NCI-H1105 (cell line): ENCODE results near the gene TPSB2.

Source experiments
- DNase-seq: peaks from one replicate; lab custom pipeline; 2025; lab: John Stamatoyannopoulos, UW

TPSB2 gene

GRCh38 chr16:1218930-1219611 is 10.9 kb downstream of the TPSB2 start:
- no peak for DNase-seq

DNA sequence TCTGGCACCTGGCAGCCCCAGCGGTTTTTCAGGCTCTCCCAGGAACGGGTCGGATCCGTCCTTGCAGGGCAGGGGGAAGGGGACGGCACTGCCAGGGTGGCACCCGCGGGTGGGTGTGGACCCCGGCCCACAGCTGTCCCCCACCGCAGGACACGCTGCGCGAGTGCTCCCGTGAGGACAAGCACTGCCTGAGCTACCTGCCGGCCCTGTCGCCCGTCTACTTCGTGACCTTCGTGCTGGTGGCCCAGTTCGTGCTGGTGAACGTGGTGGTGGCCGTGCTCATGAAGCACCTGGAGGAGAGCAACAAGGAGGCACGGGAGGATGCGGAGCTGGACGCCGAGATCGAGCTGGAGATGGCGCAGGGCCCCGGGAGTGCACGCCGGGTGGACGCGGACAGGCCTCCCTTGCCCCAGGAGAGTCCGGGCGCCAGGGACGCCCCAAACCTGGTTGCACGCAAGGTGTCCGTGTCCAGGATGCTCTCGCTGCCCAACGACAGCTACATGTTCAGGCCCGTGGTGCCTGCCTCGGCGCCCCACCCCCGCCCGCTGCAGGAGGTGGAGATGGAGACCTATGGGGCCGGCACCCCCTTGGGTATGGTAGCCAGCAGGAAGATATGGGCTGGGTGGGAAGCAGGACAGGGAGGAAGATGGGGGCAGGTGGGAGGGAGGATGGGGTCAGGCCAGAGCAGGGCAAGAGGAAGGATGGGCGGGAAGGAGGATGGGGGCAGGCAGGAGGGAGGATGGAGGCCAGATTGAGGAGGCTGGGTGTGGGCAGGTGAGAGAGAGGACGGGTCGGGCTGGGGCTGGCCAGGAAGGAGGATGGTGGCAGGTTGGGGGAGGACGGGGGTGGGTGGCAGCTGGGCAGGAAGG is 11.7 kb downstream of the TPSB2 start:
- no peak for DNase-seq

DNA sequence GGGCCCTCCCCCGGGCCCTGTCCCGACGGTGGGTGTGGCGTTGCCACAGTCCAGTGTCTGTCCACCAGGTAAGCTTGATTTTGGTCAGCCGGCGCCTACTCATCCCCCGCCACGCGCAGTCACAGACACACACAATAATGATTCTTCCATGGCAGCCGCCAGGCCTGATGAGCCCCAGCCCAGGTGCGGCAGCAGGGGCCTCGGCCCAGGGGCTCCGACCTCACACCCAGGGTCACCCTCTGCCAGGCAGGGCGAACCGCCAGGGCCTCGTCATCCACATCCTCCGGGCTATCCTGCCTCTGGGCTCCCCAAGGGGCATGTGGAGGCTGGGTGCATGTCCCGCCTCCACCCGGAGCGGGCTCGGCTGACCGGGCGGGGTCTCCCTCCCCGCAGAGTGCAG is 12.5 kb downstream of the TPSB2 start:
- DNase-seq, result no peak

- DNase-seq, result no peak
These were observed 13.1 kb downstream of the TPSB2 start for GRCh38 chr16:1216681-1217400.

DNA sequence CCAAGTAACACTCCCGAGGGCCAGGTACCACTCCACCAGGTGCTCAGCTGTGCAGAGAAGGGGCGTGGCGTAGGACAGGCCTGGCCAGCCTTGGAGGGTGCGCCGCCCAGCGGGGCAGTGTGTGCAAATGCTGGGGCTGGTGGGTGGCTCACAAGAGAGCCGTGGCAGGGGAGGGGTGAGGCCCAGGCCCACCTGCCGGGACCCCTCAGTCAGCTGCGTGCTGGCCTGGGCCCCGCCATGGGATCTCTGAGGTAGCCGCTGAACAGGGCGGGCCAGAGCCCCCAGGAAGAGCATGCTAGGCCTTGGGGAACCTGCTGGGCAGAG is 13.7 kb downstream of the TPSB2 start:
- DNase-seq, result no peak

- DNase-seq, result no peak
These were observed 14.2 kb downstream of the TPSB2 start for GRCh38 chr16:1215574-1216295.

DNA sequence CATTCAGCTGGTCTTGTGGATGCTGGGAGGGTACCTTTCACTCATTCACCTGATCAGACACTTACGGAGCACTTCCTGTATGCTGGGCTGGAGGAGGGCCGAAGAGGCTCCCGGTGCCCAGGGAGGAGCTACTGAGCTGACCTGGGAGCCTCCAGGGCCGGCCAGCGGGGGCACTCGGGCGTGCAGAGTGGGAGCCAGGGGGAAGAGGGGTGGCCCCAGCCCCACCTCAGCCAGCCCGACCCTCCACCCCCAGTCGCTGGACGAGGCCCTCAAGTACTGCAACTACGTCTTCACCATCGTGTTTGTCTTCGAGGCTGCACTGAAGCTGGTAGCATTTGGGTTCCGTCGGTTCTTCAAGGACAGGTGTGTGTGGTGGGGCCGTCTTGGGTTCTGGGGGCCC is 15.3 kb downstream of the TPSB2 start:
- no peak for DNase-seq

DNA sequence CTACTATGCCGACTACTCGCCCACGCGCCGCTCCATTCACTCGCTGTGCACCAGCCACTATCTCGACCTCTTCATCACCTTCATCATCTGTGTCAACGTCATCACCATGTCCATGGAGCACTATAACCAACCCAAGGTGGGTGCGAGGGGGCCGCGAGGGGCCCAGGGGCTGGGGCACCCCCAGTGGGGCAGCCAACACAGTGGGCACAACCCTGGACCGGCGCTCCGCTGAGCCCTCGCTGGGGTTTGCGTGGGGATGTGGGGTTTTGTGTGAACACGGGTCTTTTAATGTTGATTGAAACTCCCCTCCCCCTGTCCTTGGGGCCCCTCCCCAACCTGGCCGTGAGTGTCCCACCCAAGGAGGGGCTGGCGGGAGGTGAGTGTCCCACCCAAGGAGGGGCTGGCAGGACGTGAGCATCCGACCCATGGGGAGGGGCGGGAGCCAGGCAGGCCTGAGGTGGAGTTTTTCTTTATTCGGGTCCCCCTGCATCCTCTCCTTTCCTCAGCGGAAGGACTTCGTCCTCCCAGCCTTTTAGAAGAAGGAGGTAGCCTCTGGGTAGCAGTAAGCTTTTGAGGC is 16.1 kb downstream of the TPSB2 start:
- no peak for DNase-seq

DNA sequence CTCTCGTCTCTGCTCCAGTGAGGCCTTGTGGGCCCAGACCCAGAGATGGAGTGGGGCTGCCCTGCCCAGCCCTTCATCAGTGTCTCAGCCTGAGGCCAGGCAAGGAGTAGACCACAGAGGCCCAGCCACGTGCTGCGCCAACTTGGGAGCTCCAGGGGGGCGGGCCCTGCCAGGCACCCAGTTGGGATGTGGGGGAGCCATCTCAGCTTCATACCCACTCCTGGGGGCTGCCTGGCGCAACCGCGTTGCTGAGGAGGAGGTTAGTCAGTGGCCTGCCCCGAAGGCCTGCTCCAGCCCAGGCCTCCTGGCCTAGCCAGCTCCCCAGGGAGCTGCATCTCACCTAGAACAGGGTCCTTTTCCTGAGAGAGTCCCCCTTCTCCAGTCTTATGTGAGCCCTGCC is 16.8 kb downstream of the TPSB2 start:
- no peak for DNase-seq

- DNase-seq, result no peak
These were observed 17.3 kb downstream of the TPSB2 start for GRCh38 chr16:1212616-1213194.

DNA sequence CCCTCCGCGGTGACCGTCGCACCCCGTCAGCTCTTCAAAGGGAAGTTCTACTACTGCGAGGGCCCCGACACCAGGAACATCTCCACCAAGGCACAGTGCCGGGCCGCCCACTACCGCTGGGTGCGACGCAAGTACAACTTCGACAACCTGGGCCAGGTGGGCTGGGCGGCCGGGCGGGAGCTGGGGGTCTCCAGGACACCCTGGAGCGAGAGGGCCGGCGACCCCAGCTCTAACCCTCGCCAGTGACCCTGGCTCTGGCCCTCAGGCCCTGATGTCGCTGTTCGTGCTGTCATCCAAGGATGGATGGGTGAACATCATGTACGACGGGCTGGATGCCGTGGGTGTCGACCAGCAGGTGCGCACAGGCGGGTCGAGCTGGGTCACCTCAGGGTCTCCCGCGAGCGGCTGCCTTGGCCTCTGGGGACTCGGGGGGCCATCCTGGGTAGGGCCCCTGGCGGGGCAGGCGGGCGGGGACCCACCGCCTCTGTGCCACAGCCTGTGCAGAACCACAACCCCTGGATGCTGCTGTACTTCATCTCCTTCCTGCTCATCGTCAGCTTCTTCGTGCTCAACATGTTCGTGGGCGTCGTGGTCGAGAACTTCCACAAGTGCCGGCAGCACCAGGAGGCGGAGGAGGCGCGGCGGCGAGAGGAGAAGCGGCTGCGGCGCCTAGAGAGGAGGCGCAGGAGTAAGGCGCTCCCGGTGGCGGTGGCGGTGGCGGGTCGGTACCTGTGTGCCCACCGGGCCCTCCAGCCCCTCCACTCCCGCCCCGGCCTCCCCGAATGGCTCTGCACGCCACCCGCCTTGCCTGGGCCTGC is 18.3 kb downstream of the TPSB2 start:
- no peak for DNase-seq

DNA sequence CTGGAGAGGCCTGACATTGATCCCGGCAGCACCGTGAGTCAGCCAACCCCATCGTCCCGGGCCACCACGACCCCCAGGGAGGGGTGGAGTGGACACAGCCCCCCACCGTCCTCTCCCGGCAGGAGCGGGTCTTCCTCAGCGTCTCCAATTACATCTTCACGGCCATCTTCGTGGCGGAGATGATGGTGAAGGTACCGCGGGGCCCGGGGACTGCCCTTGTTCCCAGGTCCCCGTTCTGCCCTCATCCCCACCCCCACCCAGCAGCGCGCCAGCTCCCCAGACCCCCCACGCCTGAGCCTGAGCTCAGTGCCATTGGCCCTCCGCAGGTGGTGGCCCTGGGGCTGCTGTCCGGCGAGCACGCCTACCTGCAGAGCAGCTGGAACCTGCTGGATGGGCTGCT is 19.5 kb downstream of the TPSB2 start:
- no peak for DNase-seq

DNA sequence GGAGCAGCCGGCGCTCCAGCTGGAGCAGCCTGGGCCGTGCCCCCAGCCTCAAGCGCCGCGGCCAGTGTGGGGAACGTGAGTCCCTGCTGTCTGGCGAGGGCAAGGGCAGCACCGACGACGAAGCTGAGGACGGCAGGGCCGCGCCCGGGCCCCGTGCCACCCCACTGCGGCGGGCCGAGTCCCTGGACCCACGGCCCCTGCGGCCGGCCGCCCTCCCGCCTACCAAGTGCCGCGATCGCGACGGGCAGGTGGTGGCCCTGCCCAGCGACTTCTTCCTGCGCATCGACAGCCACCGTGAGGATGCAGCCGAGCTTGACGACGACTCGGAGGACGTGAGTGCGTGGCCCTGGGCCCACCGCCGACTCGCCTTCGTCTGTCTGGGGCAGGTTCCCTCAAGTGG is 20.9 kb downstream of the TPSB2 start:
- no peak for DNase-seq

GRCh38 chr16:1208239-1208830 is 21.6 kb downstream of the TPSB2 start:
- DNase-seq, result no peak

DNA sequence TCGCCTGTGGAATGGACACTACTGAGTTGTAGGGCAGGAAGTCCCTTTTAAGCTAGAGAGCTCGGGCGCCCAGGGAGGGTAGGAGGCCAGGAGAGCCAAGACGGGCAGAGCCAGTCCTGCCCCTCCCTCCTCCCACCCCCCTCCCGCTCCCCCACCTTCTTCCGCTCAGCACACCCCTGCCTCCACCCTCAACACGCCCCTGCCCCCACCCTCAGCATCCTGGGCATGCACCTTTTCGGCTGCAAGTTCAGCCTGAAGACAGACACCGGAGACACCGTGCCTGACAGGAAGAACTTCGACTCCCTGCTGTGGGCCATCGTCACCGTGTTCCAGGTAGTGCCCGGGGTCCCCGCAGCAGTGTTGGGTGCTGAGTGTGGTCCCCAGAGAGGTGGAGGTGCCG is 23.2 kb downstream of the TPSB2 start:
- no peak for DNase-seq

GRCh38 chr16:1206326-1206725 is 23.7 kb downstream of the TPSB2 start:
- no peak for DNase-seq

- DNase-seq, result no peak
These were observed 25.1 kb downstream of the TPSB2 start for GRCh38 chr16:1204933-1205332.

- no peak for DNase-seq
These were observed 27.7 kb downstream of the TPSB2 start for GRCh38 chr16:1202274-1202673.

GRCh38 chr16:1201444-1201843 is 28.5 kb downstream of the TPSB2 start:
- DNase-seq, result no peak

GRCh38 chr16:1200014-1200627 is 29.9 kb downstream of the TPSB2 start:
- no peak for DNase-seq
